ENCODE results near the gene ARHGAP26. TPM values are rescaled to one million over a fixed set of nuclear protein-coding genes. Genes with fewer than 3 reads are reported as not detected.

The ARHGAP26 gene
- total RNA-seq, 2 donors from 2014 or later, result 27.5 to 80.7 TPM

GRCh38 chr5:143209881-143210395, 439.8 kb downstream of the ARHGAP26 start:
- H3K36me3 ChIP-seq, result no peaks in the 10 kb centered on the region
- H3K4me3 ChIP-seq, result no peak overlapping the region
- peaks cover 7 to 30% of the 10 kb centered on the region in 2 donors for H3K4me1 ChIP-seq (ENCODE audit: control insufficient read depth in 1 of 2, low read depth in 2 of 2)
- H3K27ac ChIP-seq, result no peak overlapping the region
- ATAC-seq (ENCODE audit: insufficient number of reproducible peaks, low FRiP score, low read depth) (no peak), DNase-seq (ENCODE audit: low spot score) (no peak)
- TF ChIP-seq, protein P1, sequence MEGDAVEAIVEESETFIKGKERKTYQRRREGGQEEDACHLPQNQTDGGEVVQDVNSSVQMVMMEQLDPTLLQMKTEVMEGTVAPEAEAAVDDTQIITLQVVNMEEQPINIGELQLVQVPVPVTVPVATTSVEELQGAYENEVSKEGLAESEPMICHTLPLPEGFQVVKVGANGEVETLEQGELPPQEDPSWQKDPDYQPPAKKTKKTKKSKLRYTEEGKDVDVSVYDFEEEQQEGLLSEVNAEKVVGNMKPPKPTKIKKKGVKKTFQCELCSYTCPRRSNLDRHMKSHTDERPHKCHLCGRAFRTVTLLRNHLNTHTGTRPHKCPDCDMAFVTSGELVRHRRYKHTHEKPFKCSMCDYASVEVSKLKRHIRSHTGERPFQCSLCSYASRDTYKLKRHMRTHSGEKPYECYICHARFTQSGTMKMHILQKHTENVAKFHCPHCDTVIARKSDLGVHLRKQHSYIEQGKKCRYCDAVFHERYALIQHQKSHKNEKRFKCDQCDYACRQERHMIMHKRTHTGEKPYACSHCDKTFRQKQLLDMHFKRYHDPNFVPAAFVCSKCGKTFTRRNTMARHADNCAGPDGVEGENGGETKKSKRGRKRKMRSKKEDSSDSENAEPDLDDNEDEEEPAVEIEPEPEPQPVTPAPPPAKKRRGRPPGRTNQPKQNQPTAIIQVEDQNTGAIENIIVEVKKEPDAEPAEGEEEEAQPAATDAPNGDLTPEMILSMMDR (IDR thresholded peaks at IDR 0.05), result no peak
- no peaks in the 10 kb centered on the region for H3K27me3 ChIP-seq (replicated peaks; ENCODE audit: insufficient read depth)
- H3K9me3 ChIP-seq, result no peaks in the 10 kb centered on the region

DNA sequence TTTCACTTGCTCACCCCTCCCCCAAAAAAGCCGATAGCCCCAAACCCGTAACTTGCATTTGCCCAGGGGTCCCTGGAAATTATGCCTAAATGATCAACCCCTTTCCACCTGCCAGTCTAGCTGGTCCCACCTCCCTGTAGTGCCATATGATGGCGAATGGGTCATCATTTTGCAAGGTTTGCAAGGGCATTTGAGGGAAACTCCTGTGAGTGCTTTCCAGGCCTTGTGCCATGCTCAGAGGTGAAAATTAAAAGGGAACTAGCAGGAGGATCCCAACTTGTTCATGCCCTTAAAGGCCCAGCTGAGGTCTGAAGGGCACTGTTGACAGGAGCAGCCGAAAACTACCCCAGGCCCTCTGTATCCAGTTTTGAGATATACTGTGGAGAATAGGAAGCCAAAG, 440.4 kb downstream of the ARHGAP26 start:
- H3K4me3 ChIP-seq, result no peak overlapping the region
- H3K36me3 ChIP-seq, result no peaks in the 10 kb centered on the region
- no peaks in the 10 kb centered on the region for H3K9me3 ChIP-seq
- TF ChIP-seq, protein P1 (IDR thresholded peaks at IDR 0.05), result no peak
- H3K4me1 ChIP-seq (ENCODE audit: control insufficient read depth in 1 of 2, low read depth in 2 of 2), result peaks cover 2 to 24% of the 10 kb centered on the region in 2 donors
- no peaks in the 10 kb centered on the region for H3K27me3 ChIP-seq (replicated peaks; ENCODE audit: insufficient read depth)
- DNase-seq (ENCODE audit: low spot score) (no peak), ATAC-seq (ENCODE audit: insufficient number of reproducible peaks, low FRiP score, low read depth) (peak; percentile 24)
- no peak overlapping the region for H3K27ac ChIP-seq

DNA sequence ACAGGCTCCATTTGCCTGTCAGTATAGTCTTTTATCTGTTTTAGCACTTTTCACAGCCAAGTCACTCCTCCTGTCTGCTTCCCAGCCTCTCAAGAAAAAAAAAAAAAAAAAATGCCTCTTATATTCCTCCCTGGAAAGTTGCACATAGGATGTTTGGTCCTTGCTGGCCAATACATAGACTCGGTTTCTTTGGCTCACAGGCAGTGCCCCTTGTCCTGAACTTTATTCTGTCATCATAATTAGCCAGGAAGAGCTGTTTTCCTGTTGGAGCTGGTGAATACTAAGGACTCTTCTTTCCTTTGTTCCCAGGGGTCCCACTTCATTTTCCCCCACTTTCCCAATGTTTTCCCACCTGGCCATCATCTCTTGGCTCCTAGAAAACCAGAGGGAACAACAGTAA, 442.1 kb downstream of the ARHGAP26 start:
- Histone ChIP-seq H3K27me3 (replicated peaks; ENCODE audit: insufficient read depth) (no peaks in the 10 kb centered on the region), H3K27ac (no peak overlapping the region), H3K4me1 (ENCODE audit: control insufficient read depth in 1 of 2, low read depth in 2 of 2) (peaks cover 0 to 16% of the 10 kb centered on the region in 2 donors), H3K9me3 (no peaks in the 10 kb centered on the region), H3K4me3 (no peak overlapping the region), H3K36me3 (peaks cover 5% of the 10 kb centered on the region)
- DNase-seq (ENCODE audit: low spot score) (no peak), ATAC-seq (ENCODE audit: insufficient number of reproducible peaks, low FRiP score, low read depth) (no peak)
- TF ChIP-seq, protein P1 (IDR thresholded peaks at IDR 0.05), result no peak

DNA sequence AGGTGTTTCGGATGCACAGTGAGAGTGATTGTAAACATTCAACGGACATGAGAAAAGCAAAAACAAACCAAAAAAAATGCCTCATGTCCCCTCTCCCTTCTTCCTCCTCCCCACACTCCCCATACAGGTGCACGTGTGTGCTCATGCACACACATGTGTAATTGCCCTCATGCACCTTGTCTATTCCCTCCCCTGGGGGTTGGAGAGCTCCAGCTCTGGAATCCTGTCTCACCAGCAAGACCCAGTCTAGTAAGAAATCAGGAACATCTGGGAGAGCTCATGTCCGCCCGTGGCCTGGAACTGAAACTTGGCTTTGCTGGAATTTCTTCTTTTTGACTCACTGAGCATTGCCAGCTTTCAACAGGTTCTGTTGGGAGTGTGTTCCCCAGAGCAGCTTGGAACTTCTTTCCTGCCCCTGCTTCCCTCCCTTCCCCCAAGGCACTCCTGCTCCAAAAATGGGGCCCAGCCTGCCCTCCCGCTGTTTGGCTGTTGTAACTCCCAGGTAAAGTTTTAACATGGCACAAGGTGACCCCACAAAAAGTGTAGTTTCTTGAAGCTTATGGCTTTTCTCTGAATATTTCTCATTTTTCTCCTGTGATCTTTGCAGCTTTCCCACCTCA, 443.2 kb downstream of the ARHGAP26 start:
- TF ChIP-seq, protein P1 (IDR thresholded peaks at IDR 0.05), result no peak
- H3K27me3 ChIP-seq (replicated peaks; ENCODE audit: insufficient read depth), result no peaks in the 10 kb centered on the region
- no peak overlapping the region for H3K27ac ChIP-seq
- no peaks in the 10 kb centered on the region for H3K9me3 ChIP-seq
- H3K36me3 ChIP-seq, result peaks cover 5% of the 10 kb centered on the region
- peaks cover 0 to 16% of the 10 kb centered on the region in 2 donors for H3K4me1 ChIP-seq (ENCODE audit: control insufficient read depth in 1 of 2, low read depth in 2 of 2)
- DNase-seq (ENCODE audit: low spot score) (no peak), ATAC-seq (ENCODE audit: insufficient number of reproducible peaks, low FRiP score, low read depth) (no peak)
- H3K4me3 ChIP-seq, result no peak overlapping the region

DNA sequence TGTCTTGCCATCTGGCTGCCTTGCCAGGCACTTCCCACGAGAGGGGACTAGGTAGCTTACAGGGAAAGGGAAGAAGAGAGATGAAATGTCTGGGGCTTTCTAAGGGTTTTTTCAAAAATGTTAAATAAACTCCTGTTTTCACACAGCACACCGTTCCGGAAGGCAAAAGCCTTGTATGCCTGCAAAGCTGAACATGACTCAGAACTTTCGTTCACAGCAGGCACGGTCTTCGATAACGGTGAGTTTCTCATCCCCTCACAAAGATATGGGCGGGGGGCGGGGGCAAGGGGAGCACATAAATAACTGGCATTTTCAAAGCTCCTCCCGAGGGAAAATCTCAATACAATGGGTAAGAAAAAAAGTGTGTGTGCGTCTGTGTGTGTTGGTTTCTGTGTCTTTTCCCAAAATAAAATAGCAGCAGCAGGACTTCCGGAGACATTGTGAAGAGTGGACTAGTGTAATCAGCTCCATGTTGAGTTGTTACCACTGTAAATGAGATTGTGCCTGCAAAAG, 443.7 kb downstream of the ARHGAP26 start:
- H3K4me1 ChIP-seq (ENCODE audit: control insufficient read depth in 1 of 2, low read depth in 2 of 2), result peaks cover 0 to 16% of the 10 kb centered on the region in 2 donors
- no peak for ATAC-seq (ENCODE audit: insufficient number of reproducible peaks, low FRiP score, low read depth)
- H3K27ac ChIP-seq, result no peak overlapping the region
- no peak overlapping the region for H3K4me3 ChIP-seq
- H3K9me3 ChIP-seq, result no peaks in the 10 kb centered on the region
- TF ChIP-seq, protein P1 (IDR thresholded peaks at IDR 0.05), result no peak
- H3K27me3 ChIP-seq (replicated peaks; ENCODE audit: insufficient read depth), result no peaks in the 10 kb centered on the region
- H3K36me3 ChIP-seq, result peaks cover 5% of the 10 kb centered on the region
- DNase-seq (ENCODE audit: low spot score), result no peak

Data from thoracic aorta (tissue), 2 donors.